K562 (cell line): ENCODE results near the gene RNASE4. TPM values are rescaled to one million over a fixed set of nuclear protein-coding genes. Genes with fewer than 3 reads are reported as not detected.

Experiments used
- ATAC-seq: fragments of 200-7000 bp; cut with Tn5 transposase; 3 replicates; pipeline ENCODE4 v1.9.1; 2020; ENCODE audit warnings: moderate library complexity
- BruUV-seq: library from RNA; stranded (reverse); fragments of 400-500 nt; replicated peaks from 2 replicates; lab custom pipeline; 2021; lab: Mats Ljungman, UMichigan
- CTCF ChIA-PET: fragments of 300-600 bp; formaldehyde crosslinking; extraction: SDS; loops from one replicate; lab custom pipeline; 2021; ENCODE audit warnings: low intra/inter-chr PET ratio; lab: Yijun Ruan, JAX
- POLR2A ChIA-PET: fragments of 300-600, 350-650 bp; sonication (Branson Sonifier 250); formaldehyde crosslinking; extraction: SDS; loops from one replicate; lab custom pipeline; 2021; ENCODE audit warnings: antibody characterized with exemption, inconsistent platforms; lab: Yijun Ruan, JAX
- DNase-seq, 4 experiments: peaks; one replicate each; pipeline versions ENCODE4 v3.0.0 to v3.0.0-alpha.2; 2011 to 2018; ENCODE audit warnings: low spot score in 3 of 4, mixed read lengths in 3 of 4; ENCODE audit errors: extremely low read depth in 1 of 4
- FAIRE-seq: peaks from 2 replicates; lab custom pipeline; 2011; peaks lifted over from hg19 to GRCh38; lab: Jason Lieb, UNC
- H2AFZ ChIP-seq: 2 replicates; pipeline ENCODE4 v1.6.0; 2011; ENCODE audit warnings: low read depth, low read length, control low read depth, inconsistent platforms
- H3K27ac ChIP-seq: fragments of 200-600 bp; 3 replicates; pipeline ENCODE4 v1.8.0; 2011; ENCODE audit warnings: low read depth, mild to moderate bottlenecking, control low read depth, inconsistent platforms, low read length, moderate library complexity, mixed read lengths; ENCODE audit errors: extremely low read depth
- H3K27me3 ChIP-seq, 2 experiments: fragments of 300-600 bp in 1 of 2; 2 replicates in 1 of 2; 3 replicates in 1 of 2; pipeline versions ENCODE4 v1.6.0 to v1.8.0; 2011; ENCODE audit warnings: inconsistent platforms in 2 of 2, low read length in 2 of 2, mild to moderate bottlenecking in 1 of 2, mixed read lengths in 1 of 2, moderate library complexity in 1 of 2; ENCODE audit not compliant: control insufficient read depth in 2 of 2, insufficient read depth in 2 of 2
- H3K36me3 ChIP-seq: fragments of 300-600 bp; 3 replicates; pipeline ENCODE4 v1.8.0; 2011; ENCODE audit warnings: mild to moderate bottlenecking, low read length, inconsistent platforms; ENCODE audit not compliant: control insufficient read depth, insufficient read depth
- H3K4me1 ChIP-seq, 2 experiments: fragments of 200-600 bp in 1 of 2; replicated peaks in 1 of 2; 2 replicates in 1 of 2; 3 replicates in 1 of 2; pipeline versions ENCODE4 v1.5.1 to v1.8.0; 2011; ENCODE audit warnings: inconsistent platforms in 2 of 2, low read length in 2 of 2, mild to moderate bottlenecking in 1 of 2, mixed read lengths in 1 of 2, moderate library complexity in 1 of 2; ENCODE audit not compliant: control insufficient read depth in 2 of 2, insufficient read depth in 2 of 2
- H3K4me2 ChIP-seq: 2 replicates; pipeline ENCODE4 v1.6.1; 2011; ENCODE audit warnings: low read length, control low read depth, inconsistent platforms, mixed read lengths; ENCODE audit not compliant: insufficient read depth
- H3K4me3 ChIP-seq: fragments of 200-600 bp; sonication (generic), shearing (Covaris generic); 2 replicates; pipeline ENCODE4 v1.5.1; 2016; ENCODE audit warnings: control low read depth, inconsistent platforms
- H3K79me2 ChIP-seq: fragments of 200-600 bp; 3 replicates; pipeline ENCODE4 v1.8.0; 2011; ENCODE audit warnings: low read length, inconsistent platforms; ENCODE audit not compliant: control insufficient read depth, insufficient read depth
- H3K9ac ChIP-seq, 2 experiments: 2 replicates each; pipeline versions ENCODE4 v1.6.0 to v1.6.1; 2011; ENCODE audit warnings: low read depth in 2 of 2, low read length in 2 of 2, control low read depth in 1 of 2, inconsistent platforms in 1 of 2, mild to moderate bottlenecking in 1 of 2, mixed read lengths in 1 of 2; ENCODE audit not compliant: insufficient read depth in 1 of 2
- H3K9me1 ChIP-seq: one replicate; pipeline ENCODE4 v1.6.0; 2011; ENCODE audit warnings: inconsistent platforms, mild to moderate bottlenecking, low read length, moderate library complexity; ENCODE audit not compliant: control insufficient read depth, insufficient read depth
- H3K9me3 ChIP-seq: replicated peaks from 2 replicates; pipeline ENCODE4 v1.5.1; 2011; ENCODE audit warnings: low read depth, low read length, inconsistent platforms; ENCODE audit not compliant: control insufficient read depth, insufficient read depth
- H4K20me1 ChIP-seq: replicated peaks from 2 replicates; pipeline ENCODE4 v1.6.1; 2011; ENCODE audit warnings: low read length, inconsistent platforms, mixed read lengths; ENCODE audit not compliant: control insufficient read depth, insufficient read depth
- CEBPB ChIP-seq: fragments of 450-650 bp; IDR thresholded peaks from 2 replicates; pipeline ENCODE4 v1.6.1; 2016; ENCODE audit warnings: missing genetic modification characterization, missing compliant biosample characterization
- CHCHD3 ChIP-seq: fragments of 250-450 bp; sonication (Bioruptor Pico); IDR thresholded peaks from 2 replicates; pipeline ENCODE4 v2.1.2; 2022; ENCODE audit warnings: mild to moderate bottlenecking
- DIDO1 ChIP-seq: fragments of 450-650 bp; IDR thresholded peaks from 2 replicates; pipeline ENCODE4 v1.6.1; 2016; ENCODE audit warnings: low read depth, missing biosample characterization, missing genetic modification characterization
- FOXM1 ChIP-seq, 2 experiments: fragments of 450-650 bp in 1 of 2; sonication (generic) in 1 of 2; formaldehyde crosslinking in 1 of 2; IDR thresholded peaks; 2 replicates each; pipeline versions ENCODE4 v1.6.1 to v1.9.0; 2017 to 2022; ENCODE audit warnings: low read depth in 2 of 2, mild to moderate bottlenecking in 2 of 2, missing genetic modification reagents in 1 of 2, moderate library complexity in 1 of 2
- JUND ChIP-seq, 2 experiments: IDR thresholded peaks; 2 replicates in 1 of 2; 3 replicates in 1 of 2; pipeline ENCODE4 v1.6.1; 2011; ENCODE audit warnings: borderline replicate concordance in 2 of 2, low read depth in 2 of 2, low read length in 2 of 2, improper control_type of control experiment in 1 of 2, missing biosample characterization in 1 of 2, missing genetic modification characterization in 1 of 2, missing genetic modification reagents in 1 of 2
- MEIS2 ChIP-seq: fragments of 450-650 bp; IDR thresholded peaks from 2 replicates; pipeline ENCODE4 v1.6.1; 2014; ENCODE audit warnings: mild to moderate bottlenecking; ENCODE audit not compliant: partially characterized antibody
- NFE2L1 ChIP-seq: fragments of 450-650 bp; IDR thresholded peaks from 2 replicates; pipeline ENCODE4 v1.6.1; 2016; ENCODE audit warnings: missing genetic modification characterization, low read depth, mild to moderate bottlenecking, missing compliant biosample characterization, moderate library complexity, borderline replicate concordance
- PKNOX1 ChIP-seq: fragments of 450-650 bp; IDR thresholded peaks from 2 replicates; pipeline ENCODE4 v1.6.1; 2016
- THAP12 ChIP-seq: fragments of 250-450 bp; sonication (Bioruptor Pico); IDR thresholded peaks from 2 replicates; pipeline ENCODE4 v1.9.0; 2021; ENCODE audit warnings: mild to moderate bottlenecking, inconsistent platforms
- ZBTB1 ChIP-seq: sonication (generic); formaldehyde crosslinking; IDR thresholded peaks from 2 replicates; pipeline ENCODE4 v1.8.1; 2023; ENCODE audit warnings: missing genetic modification reagents, low read depth, mild to moderate bottlenecking, borderline replicate concordance
- ZNF197 ChIP-seq: fragments of 200-800 bp; sonication (Bioruptor generic); IDR thresholded peaks from 2 replicates; pipeline ENCODE4 v1.6.1; 2016; ENCODE audit warnings: low read depth, missing genetic modification characterization, missing compliant biosample characterization
- ZNF224 ChIP-seq: sonication (generic); formaldehyde crosslinking; IDR thresholded peaks from 2 replicates; pipeline ENCODE4 v1.8.0; 2022; ENCODE audit warnings: mild to moderate bottlenecking, missing genetic modification reagents
- ZNF551 ChIP-seq: fragments of 250-450 bp; sonication (Bioruptor Pico); IDR thresholded peaks from 2 replicates; pipeline ENCODE4 v1.5.0; 2021; ENCODE audit warnings: mild to moderate bottlenecking, moderate library complexity
- ZNF740 ChIP-seq, 3 experiments: fragments of 200-800 bp in 1 of 3; sonication (Bioruptor generic) in 1 of 3; sonication (generic) in 1 of 3; formaldehyde crosslinking in 1 of 3; IDR thresholded peaks; 2 replicates each; pipeline versions ENCODE4 v1.6.1 to v1.8.0; 2016 to 2022; ENCODE audit warnings: mild to moderate bottlenecking in 2 of 3, missing compliant biosample characterization in 2 of 3, missing genetic modification characterization in 2 of 3, missing genetic modification reagents in 1 of 3
- WGBS: fragments of 100-300 bp; shearing (Covaris generic); methylation state at CpG from one replicate; pipeline ENCODE4 v1.1.6; 2016; ENCODE audit warnings: low coverage, mixed read lengths; ENCODE audit not compliant: insufficient coverage; ENCODE audit errors: missing lambda C conversion rate; 5-methylcytosine and 5-hydroxymethylcytosine counted together
- in situ Hi-C: fragments of 300-500 bp; cut with MboI; formaldehyde crosslinking; loops from 4 replicates; pipeline ENCODE4 v1.15.0; 2018; ENCODE audit warnings: inconsistent platforms, mixed read lengths
- intact Hi-C: fragments of 100-400 bp; cut with micrococcal nuclease; formaldehyde crosslinking; loops from 2 replicates; pipeline ENCODE4 v1.14.2; 2022
- polyA plus RNA-seq, 8 experiments: library from polyadenylated mRNA; depleted of rRNA in 4 of 8; stranded (reverse) in 5 of 8; unstranded in 3 of 8; fragments of >200 nt; fragmentation: Nextera tagmentation in 2 of 8; fragmentation: Illumina TruSeq in 1 of 8; extraction: Ambion mirVana in 2 of 8; extraction: Trizol in 1 of 8; gene quantifications; 2 replicates each; pipeline versions ENCODE4 v1.2.1 to v1.2.3, GENCODE V29; 2011 to 2014; ENCODE audit warnings: inconsistent platforms in 1 of 8, missing spikeins in 1 of 8
- total RNA-seq, 7 experiments: library from RNA; depleted of rRNA in 6 of 7; stranded (reverse); fragments of >200 nt in 6 of 7; fragmentation: Illumina TruSeq in 2 of 7; extraction: Trizol in 2 of 7; gene quantifications; 2 replicates each; pipeline versions ENCODE4 v1.2.1 to v1.2.3, GENCODE V29; 2011 to 2021; ENCODE audit warnings: low replicate concordance in 1 of 7
- TF ChIP-seq, protein P1 (sequence below): fragments of 250-450 bp; sonication (Bioruptor Pico); IDR thresholded peaks from 2 replicates; pipeline ENCODE4 v1.8.0; 2022; ENCODE audit warnings: inconsistent platforms

The RNASE4 gene
- total and polyA plus RNA-seq, 9 of the 15 experiments (the other 6 are each of a cell fraction or from before 2014, with no cell fraction given), result 0.09 to 0.22 (median 0.13) TPM; not detected in 2

- peaks cover 6 to 11% of the 10 kb centered on the region in 2 experiments; a peak in 2 of 5 replicates for H3K4me1 ChIP-seq
- TF ChIP-seq ZNF197 (CRISPR knock-in tag) (no peak), CEBPB (no peak), PKNOX1 (peak; percentile 60), ZNF740 (CRISPR knock-in tag; IDR thresholded peaks at IDR 0.05) (no peak), ZNF740 (tag; IDR thresholded peaks at IDR 0.05) (no peak), FOXM1 (IDR thresholded peaks at IDR 0.05; ENCODE audit: low read depth) (no peak), FOXM1 (CRISPR knock-in tag; IDR thresholded peaks at IDR 0.05; ENCODE audit: low read depth) (no peak), MEIS2 (peak; percentile 18), THAP12 (CRISPR knock-in tag) (no peak), NFE2L1 (tag) (no peak), CHCHD3 (CRISPR knock-in tag) (no peak), JUND (IDR thresholded peaks at IDR 0.05; ENCODE audit: borderline replicate concordance, low read depth, low read length) (no peak), JUND (tag; IDR thresholded peaks at IDR 0.05; ENCODE audit: borderline replicate concordance, low read depth, low read length) (no peak), ZNF551 (no peak), ZNF224 (no peak), ZBTB1 (CRISPR knock-in tag) (no peak), DIDO1 (no peak)
- TF ChIP-seq, protein P1, sequence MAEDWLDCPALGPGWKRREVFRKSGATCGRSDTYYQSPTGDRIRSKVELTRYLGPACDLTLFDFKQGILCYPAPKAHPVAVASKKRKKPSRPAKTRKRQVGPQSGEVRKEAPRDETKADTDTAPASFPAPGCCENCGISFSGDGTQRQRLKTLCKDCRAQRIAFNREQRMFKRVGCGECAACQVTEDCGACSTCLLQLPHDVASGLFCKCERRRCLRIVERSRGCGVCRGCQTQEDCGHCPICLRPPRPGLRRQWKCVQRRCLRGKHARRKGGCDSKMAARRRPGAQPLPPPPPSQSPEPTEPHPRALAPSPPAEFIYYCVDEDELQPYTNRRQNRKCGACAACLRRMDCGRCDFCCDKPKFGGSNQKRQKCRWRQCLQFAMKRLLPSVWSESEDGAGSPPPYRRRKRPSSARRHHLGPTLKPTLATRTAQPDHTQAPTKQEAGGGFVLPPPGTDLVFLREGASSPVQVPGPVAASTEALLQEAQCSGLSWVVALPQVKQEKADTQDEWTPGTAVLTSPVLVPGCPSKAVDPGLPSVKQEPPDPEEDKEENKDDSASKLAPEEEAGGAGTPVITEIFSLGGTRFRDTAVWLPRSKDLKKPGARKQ (CRISPR knock-in tag), result no peak
Observed at GRCh38 chr14:20667957-20668356, 16.4 kb upstream of the RNASE4 start.

More at GRCh38 chr14:20667957-20668356, 16.4 kb upstream of the RNASE4 start:
- H3K4me2 ChIP-seq, result no peak overlapping the region
- no peak overlapping the region for H3K27ac ChIP-seq
- no peaks in the 10 kb centered on the region; the same call in 1 of the 2 replicates for H4K20me1 ChIP-seq
- H3K9ac ChIP-seq, result no peak overlapping the region
- no peaks in the 10 kb centered on the region for H3K79me2 ChIP-seq
- BruUV-seq, result no TSS peak
- DNase-seq, result no peak
- no peaks in the 10 kb centered on the region for H3K9me1 ChIP-seq
- ChIA-PET POLR2A (interaction anchor here (0.6 kb wide), 1 partner anchor 23 kb away, joined by 3 read pairs; no protein-coding TSS in a partner anchor), CTCF (no interaction called here)
- no peaks in the 10 kb centered on the region for H3K9me3 ChIP-seq
- no peak overlapping the region for H2AFZ ChIP-seq
- H3K4me3 ChIP-seq, result no peak overlapping the region
- no peak for FAIRE-seq
- no peaks in the 10 kb centered on the region; a peak in 1 of 5 replicates for H3K27me3 ChIP-seq
- H3K36me3 ChIP-seq, result no peaks in the 10 kb centered on the region
- in situ Hi-C loops, result no loop called here
- intact Hi-C loops, result no loop called here
- WGBS, result 24% methylated on average over 2 of the region's 2 CpGs
- ATAC-seq, result no peak
